RCC 7860 (cell line): ENCODE data around the gene KIF2C.
"Not testable (repeated sequence)": the region's sequence is repeated elsewhere in the genome, so short reads cannot be mapped to it uniquely, and the experiment has no call there.

Source experiments
- DNase-seq: peaks from one replicate; pipeline ENCODE4 v3.0.0-alpha.2; 2015; ENCODE audit warnings: low spot score
- FAIRE-seq: peaks from 2 replicates; lab custom pipeline; 2012; peaks lifted over from hg19 to GRCh38; lab: Jason Lieb, UNC

The KIF2C gene

DNA sequence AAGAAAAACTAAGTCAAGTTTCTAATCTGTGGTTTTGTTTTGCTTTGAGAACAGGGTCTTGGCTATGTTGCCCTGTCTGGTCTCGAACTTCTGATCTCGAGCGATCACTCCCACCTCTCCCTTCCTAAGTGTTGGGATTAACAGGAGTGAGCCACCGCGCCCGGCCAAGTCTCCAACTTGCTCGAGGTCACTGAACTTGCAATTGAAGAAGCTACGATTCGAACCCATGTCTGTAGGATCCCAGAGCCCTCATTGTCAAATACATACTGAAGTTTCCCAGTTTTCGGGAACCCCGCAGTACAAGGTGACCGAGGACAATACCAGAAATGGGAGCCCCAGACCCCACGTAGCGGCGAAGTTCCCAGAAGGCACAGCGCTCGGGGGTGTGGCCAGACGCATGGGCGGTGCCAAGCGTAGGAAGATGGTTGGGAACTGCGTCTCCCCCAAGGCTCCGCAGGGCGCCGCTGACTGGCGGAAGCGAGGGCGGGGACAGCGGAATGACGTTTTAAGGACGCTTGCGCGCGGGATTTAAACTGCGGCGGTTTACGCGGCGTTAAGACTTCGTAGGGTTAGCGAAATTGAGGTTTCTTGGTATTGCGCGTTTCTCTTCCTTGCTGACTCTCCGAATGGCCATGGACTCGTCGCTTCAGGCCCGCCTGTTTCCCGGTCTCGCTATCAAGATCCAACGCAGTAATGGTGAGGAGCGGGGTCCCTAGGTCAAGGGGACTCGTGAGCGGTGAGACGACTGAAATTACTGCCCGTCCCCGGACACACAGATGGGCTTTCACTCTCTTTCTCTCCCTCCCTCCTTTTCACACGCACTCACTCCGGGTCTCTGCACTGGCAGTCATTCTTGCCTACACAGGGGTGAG, at the start of gene KIF2C:
Gene KIF2C (plus strand): TSS at position 531 of the 872 bp plus-strand sequence. CDS start 96 bp downstream, at position 627.
- FAIRE-seq (peak; percentile 89), DNase-seq (peak; percentile 93)

DNA sequence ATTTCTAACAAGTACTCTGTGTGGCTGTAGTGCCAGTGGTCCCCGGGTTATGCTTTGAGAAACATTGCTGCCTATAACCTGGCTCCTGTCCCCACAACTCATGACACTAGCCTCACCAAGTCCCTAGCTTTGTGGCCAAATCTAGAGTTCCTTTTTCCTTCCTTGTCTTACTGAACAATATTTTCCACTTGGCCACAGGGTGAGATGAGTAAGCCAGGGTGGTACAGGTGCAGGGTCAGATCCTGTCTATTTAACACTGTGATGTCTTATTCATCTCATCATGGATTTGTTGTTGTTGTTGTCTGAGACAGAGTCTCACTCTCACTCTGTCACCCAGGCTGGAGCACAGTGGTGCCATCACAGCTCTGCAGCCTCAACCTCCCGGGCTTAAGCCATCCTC, 46.5 kb upstream of the KIF2C start:
- FAIRE-seq (no peak), DNase-seq (no peak)

DNA sequence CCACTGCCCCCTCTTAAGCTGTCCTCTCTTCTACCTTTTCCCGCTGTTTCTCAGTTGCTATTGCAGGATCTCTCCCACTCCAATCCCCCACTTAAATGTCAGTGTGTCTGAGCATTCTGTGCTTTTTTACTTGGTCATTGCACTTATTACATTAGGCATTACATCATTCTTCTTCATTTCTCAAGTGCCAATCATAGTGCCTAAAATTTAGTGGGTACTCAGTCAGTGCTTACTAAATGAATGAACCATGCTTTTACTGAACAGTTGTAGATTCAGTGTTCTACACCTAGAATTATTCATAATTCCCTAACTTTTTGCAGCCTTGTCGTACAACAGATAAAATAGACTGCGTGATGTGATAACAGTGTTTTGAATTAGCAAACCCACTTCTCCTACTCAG, 45.7 kb upstream of the KIF2C start:
- no peak for DNase-seq
- no peak for FAIRE-seq

DNA sequence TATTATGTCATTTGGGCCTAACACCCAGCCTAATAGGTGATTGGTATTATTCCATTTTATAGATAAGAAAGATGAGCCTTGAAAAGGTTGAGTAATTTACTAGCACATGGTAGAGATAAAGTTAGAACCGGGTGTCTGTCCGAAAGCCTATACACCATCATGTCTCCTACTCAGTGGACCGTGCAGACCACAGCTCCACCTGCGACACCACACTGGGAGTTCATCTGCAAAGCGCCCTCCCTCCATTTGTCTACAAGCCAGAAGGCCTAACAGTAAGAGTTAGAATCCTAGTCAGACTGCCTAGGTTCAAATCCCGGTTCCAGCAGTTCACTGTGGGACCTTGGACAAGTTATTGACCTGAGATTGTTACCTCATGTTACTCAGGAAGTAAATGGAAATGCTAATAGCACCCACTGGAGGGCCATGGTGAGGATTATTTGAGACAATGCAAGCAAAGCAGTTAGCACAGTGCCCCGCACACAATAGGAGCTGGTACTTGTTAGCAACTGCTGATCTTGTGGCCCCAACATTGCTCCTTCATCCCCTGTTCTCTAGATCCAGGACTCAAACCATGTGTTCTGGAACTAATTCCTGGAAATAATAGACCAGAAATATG, 44.7 kb upstream of the KIF2C start:
- FAIRE-seq (no peak), DNase-seq (no peak)

DNA sequence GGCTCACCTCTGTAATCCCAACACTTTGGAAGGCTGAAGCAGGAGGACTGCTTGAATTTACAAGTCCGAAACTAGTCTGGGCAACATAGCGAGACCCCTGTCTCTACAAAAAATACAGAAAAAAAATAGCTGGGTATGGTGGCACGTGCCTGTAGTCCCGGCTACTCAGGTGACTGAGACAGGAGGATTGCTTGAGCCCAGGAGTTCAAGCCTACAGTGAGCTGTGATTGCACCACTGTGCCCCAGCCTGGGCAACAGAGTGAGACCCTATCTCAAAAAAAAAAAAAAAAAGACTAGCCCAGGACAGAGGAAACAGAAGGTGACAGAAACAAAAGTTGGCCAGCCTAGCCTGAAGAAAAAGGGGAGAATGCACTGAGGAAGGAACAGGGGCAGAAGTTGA, 44.0 kb upstream of the KIF2C start:
- FAIRE-seq (no peak), DNase-seq (no peak)

DNA sequence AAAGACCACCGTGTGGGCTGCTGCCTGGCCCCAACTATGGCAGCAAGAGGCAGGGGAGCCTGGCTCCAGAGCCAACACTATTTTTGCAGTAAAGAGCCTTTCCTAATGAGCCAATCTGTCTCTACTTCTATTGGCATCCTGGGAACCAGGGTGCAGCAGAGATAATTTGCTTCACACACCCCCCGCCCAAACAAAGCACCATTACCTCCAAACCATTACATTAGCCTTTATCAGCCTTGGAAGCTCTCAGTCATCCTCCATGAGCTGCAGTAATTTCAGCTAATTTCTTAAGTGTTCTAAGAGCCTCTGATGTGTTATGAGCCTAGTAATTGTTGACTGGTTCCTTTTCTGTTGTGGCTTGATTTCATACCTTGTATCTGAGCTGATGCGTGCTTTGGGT, 43.5 kb upstream of the KIF2C start:
- FAIRE-seq, result no peak

DNA sequence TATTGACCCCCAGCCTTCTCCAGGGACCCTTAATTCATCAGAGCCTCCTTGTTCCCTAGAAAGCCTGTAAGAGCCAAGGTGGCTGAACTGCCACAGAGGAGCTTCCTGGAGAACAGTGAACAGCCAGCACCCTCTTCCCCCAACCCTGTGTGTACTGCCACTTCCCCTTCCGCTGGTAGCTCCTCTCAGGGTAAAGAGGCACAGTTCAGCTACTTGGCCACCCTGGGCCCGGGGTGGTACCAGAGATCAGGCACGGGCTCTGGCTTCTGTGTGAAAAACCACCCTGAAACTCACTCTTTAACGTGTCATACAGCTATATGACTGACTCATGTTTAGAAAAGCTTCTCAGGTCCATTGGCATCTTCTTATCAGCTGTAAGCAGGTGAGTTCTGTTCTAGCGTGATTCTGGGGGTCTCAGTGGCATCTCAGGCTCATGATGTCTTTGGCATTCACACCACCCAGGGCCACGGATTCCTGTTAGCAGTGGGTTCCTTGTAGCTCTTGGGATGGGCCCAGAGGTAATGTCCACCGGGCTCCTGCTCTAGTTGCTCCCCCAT, 42.8 kb upstream of the KIF2C start:
- FAIRE-seq (no peak), DNase-seq (no peak)

More for the DNA sequence above, 43.5 kb upstream of the KIF2C start:
- no peak for DNase-seq

DNA sequence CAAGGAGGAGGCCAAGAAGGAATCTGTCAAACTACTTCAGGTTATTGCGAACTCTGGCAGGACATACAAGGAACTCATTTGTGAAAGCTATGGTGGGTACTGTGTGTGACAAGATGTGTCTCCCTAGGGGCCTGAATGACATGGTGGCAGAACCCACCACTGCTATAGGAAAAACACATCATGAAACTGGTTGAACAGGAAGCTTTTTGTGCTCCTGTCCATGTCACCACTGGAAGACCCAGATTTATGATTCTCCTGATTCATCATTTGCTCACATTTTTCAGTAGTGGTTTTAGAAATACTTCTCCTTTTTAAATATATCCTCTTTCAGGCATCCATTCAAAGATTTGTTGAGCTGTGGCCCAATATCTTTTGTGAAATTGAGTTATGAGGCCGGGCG, 41.5 kb upstream of the KIF2C start:
- no peak for DNase-seq
- FAIRE-seq, result no peak

DNA sequence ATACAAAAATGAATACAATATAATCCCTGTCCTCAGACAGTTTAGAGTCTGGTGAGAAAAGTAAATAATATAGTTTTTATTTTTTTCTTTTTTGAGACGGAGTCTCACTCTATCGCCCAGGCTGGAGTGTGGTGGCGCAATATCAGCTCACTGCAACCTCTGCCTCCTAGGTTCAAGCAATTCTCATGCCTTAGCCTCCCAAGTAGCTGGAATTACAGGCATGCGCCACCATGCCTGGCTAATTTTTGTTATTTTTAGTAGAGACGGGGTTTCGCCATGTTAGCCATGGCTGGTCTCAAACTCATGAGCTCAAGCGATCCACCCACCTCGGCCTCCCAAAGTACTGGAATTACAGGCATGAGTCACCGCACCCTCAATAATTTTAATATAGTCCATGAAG, 40.3 kb upstream of the KIF2C start:
- not testable (repeated sequence) for FAIRE-seq

DNA sequence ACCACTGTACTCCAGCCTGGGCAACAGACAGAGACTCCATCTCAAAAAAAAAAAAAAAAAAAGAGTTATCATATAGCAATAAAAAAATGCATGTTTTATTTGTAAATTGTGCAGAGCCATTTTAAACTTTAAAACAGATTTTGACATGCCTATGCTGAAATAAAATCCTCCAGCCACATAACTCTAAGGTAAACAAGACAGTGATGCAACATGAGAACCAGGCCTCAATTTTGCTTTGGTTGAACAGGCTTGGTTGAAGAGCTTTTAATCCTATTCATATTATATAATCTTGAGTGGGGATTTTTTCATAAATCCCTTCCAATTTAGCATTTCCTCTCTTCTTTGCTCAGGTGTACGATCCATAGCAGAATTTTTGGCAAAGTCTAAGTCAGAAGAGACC, 39.1 kb upstream of the KIF2C start:
- FAIRE-seq, result no peak
- no peak for DNase-seq

More for the DNA sequence above, 40.3 kb upstream of the KIF2C start:
- DNase-seq, result not testable (repeated sequence)

DNA sequence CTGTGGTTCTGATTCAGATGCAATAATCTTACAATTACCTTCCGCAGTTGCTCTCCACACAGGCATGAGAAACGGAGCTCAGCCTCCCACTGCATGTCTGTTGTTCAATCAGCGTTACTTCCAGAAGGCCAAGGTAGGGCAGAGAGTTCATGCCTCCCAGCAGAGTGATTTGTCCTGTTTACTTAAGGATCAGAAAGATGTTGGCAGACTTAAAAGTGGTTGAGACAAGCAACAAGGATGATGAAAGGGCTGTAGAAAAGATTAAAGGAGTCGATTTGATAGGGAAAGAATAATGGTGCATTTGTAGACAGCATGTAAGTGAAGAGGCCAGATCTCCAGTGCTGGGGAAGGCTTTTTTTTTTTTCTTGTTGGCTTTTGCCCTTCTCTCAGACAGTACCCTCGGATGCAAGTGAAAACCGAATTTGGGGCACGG, 38.5 kb upstream of the KIF2C start:
- FAIRE-seq, result no peak
- DNase-seq, result no peak

DNA sequence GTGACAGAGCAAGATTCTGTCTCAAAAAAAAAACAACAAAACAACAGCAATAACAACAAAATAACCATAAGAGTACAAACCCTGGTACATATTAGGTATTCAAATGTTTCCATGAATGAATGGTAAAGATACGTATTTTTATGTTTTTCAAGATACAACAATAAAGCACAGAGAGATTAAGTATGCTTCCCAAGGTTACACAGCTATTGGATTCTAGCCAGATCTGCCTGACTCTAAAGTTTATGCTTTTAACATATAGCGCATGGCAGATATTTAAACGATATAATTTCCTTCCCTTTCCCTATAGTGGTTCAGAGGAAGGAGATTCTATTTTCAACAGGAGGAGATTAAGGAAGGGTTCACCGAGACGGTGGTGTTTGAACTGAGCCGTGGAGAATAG, 34.2 kb upstream of the KIF2C start:
- no peak for FAIRE-seq
- no peak for DNase-seq

DNA sequence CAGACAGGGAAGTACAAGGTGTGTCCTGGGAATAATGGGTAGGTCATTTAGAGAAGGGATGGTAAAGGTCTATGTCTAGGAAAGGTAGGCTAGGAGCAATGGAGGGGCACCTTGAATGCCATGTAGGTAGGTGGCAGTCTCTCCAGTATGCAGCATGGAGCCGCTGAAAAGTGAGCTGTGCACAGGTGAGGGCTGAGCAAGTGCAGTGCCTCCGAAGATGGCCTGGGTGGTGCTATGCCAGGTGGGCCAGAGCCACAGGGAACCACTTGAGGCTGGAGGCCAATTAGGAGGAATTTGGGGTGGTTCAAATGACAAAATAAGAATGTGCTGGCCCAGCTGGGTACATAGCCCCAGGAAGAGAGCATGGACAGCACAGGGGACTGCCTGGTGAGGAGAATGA, 33.7 kb upstream of the KIF2C start:
- FAIRE-seq, result no peak
- DNase-seq, result no peak

DNA sequence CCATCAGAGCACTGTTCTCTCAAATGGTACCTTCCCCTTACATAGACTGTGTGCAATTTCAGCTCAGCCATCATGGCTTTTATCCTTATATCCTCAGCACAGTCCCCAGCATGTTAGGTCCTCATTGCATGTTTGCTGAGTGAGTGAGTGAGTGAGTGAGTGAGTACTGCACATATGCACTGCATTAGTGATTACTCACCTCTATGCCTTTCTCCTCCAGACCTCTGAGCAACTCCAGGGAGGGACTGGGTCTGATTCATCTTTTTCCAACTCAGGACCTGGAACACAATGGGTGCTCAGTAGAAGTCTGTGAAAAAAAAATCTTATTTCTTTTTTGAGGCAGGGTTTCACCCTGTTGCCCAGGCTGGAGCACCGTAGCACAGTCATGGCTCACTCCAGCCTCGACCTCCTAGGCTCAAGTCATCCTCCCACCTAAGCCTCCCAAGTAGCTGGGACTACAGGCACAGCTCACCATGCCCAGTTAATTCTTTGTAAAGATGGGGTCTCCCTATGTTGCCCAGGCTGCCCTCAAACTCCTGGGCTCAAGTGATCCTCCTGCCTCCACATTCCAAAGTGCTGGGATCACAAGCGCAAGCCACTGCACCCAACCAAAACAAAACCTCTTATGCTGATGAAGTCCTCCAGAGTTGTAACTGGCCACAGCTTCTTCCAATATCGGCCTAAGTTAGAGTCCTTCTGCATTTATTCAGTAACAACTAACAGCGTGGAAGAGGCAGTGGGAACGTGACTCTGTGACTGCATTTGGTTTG, 32.3 kb upstream of the KIF2C start:
- peak; percentile 89 for DNase-seq
- peak; percentile 94 for FAIRE-seq

DNA sequence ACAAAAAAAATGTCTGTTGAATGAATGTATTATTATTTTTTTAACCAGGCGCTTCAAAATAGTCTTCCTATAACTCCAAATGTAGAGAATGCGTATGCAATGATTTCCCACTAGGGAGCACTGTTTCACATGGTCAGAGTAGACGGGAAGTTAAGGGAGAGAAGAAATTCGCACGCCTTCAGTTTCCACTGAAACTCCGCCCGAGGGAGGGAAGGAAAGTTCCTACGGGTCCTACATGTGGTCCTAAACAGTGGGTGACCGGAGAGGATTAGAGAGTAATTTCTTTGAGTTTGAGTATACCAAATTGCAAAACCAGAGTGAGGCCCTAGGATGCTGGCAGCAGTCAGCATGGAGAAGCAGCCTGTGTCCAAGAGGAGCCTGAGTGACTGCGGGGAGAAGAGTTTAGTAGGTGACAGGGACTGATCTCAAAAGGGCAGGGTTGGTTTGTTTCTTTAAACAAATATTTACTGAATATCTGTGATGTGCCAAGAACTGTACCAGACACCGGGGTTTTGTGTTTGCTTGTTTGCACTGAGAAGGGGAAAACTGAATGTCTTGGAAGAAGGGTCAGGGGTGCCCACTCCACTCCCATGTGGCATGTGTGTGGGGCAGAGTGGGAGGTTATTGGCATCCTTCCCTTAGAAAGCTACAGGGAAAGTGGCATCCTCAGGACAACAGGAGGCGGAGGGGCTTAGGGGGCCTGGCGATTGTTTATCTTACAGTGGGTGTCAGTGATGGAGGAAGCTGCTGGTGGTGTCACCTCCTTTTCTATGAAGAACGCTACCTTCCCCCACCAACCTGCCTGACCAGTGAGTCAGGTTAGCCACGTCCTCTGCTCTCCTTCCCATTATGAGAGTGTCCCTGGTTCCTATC, 31.4 kb upstream of the KIF2C start:
- FAIRE-seq (no peak), DNase-seq (no peak)

DNA sequence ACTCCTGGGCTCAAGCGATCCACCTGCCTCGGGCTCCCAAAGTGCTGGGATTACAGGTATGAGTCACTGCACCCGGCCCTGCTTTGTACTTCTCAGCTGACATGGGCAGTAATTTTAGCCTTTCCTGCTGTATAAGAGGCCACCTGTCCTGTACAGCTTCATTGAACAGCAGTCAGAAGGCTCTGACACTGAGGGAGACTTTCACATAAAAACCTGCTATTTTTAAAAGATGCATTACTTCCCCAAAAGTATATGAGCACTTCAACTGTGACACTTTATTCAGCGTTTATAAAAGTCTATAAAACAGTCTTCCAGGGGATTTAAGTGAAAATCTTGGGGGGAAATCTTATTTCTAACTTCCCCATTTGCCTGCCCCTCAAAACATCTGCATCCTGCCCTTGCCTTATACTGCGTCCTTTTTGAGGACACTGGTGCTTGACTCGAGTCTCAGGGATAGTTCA, 26.3 kb upstream of the KIF2C start:
- FAIRE-seq (no peak), DNase-seq (no peak)

DNA sequence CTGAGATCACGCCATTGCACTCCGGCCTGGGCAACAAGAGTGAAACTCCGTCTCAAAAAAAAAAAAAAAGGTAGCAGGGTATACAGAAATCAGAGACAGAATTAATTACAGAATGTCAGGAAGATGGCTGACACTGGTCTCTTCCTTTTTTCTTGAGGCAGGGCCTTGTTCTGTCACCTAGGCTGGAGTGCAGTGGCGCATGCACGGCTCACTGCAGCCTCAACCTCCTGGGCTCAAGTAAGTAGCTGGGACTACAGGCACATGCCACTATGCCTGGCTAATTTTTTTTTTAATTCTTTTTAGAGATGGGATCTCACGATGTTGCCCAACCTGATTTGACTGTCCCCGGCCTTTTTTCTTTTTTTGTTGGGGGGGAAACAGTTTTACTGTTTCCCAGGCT, 25.1 kb upstream of the KIF2C start:
- FAIRE-seq (no peak), DNase-seq (no peak)

DNA sequence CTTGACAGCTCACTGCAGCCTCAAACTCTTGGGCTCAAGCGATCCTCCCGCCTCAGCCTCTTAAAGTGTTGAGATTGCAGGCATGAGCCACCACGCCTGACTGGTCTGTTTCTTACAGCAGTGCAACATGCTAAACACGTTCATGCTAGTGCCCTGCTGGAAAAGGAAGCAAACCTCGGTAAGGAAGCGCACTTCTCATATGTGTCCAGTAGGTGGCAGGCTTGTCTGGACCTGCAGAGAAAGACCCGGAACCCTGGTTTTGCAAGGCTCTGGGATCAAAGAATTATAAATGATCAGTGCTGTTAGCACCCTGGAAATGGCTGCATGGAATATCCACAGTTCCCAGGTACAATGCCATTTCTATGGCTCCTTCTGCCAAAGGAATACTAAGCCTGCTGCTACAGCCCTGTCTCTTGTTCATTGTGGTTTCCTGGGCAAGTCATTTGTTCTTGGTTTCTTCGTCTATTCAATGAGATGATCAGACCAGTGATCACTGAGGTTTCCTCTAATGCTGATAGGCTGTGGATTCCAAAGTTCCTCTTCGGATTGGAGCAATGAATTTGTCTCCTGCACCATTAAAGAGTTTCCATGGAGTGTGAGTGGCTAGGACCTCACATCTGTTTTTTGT, 24.6 kb upstream of the KIF2C start:
- DNase-seq (peak; percentile 59), FAIRE-seq (peak; percentile 39)

DNA sequence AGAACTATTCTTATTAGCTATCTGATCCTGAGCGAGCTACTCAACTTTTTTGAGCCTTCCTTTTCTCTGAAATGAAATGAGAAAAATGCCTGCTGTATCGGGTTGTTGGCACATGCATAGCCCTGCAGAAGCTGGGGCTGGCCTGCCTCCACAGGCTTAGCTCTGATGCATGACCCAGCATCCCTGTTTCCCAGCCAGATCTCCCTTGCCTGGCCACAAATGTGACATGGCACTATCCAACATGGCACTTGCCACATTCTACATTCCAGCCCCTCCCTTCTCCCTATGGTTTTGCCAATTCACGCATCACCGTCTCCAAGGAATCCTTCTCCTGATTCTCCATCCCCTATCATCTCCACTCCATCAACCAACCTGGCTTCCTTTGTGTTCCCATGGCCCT, 22.5 kb upstream of the KIF2C start:
- peak; percentile 73 for DNase-seq
- peak; percentile 39 for FAIRE-seq

DNA sequence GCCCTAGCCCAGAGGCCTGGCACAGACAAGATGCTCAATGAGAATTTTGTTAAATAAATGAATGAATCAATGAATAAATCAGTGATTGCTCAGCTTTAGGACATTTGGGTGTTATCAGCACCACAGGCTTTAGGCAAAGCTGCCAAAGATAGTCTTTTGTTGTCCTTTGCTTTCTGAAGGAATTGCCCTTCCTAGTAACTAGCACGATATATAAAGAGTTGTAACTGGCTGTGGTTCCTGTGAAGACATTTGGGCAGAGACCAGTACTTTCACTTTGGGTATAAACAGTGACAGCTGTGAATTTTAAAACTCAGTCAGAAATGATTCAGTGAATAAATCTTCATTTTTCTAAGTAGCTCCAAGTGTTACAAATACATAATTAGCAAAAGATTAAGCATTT, 22.0 kb upstream of the KIF2C start:
- FAIRE-seq, result no peak
- DNase-seq, result no peak
